Common myeloid progenitor, CD34-positive (primary cell): ENCODE results near the gene C14orf180.

ENCODE experiments used
- CTCF ChIA-PET: fragments of 350-600 bp; sonication (Branson Sonifier 250); formaldehyde crosslinking; loops from one replicate; lab custom pipeline; 2021; ENCODE audit warnings: antibody characterized with exemption; lab: Charles Lee
- POLR2A ChIA-PET: fragments of 350-600 bp; sonication (Branson Sonifier 250); formaldehyde crosslinking; loops from one replicate; lab custom pipeline; 2021; ENCODE audit warnings: antibody characterized with exemption; lab: Charles Lee
- DNase-seq, 3 donors: peaks; one replicate each; pipeline versions ENCODE4 v3.0.0 to v3.0.0-alpha.2; 2013
- H3K27ac ChIP-seq, 2 experiments: 1 replicate in 1 of 2; 2 replicates in 1 of 2; pipeline ENCODE4 v1.7.0; 2013; ENCODE audit warnings: inconsistent platforms in 2 of 2, low read length in 2 of 2, mild to moderate bottlenecking in 2 of 2, low read depth in 1 of 2, moderate library complexity in 1 of 2; ENCODE audit not compliant: severe bottlenecking in 2 of 2, insufficient read depth in 1 of 2, poor library complexity in 1 of 2
- H3K27me3 ChIP-seq, 5 experiments: replicated peaks in 2 of 5; 1 replicate in 3 of 5; 2 replicates in 2 of 5; pipeline versions ENCODE4 v1.6.1 to v1.7.0; 2013; ENCODE audit warnings: low read length in 4 of 5, mild to moderate bottlenecking in 2 of 5, moderate library complexity in 2 of 5, inconsistent platforms in 1 of 5; ENCODE audit not compliant: insufficient read depth in 5 of 5, control insufficient read depth in 4 of 5
- H3K36me3 ChIP-seq, 4 experiments: 1 replicate in 2 of 4; 2 replicates in 2 of 4; pipeline versions ENCODE4 v1.6.1 to v1.7.0; 2013; ENCODE audit warnings: low read length in 3 of 4, control low read depth in 1 of 4, mild to moderate bottlenecking in 1 of 4; ENCODE audit not compliant: control insufficient read depth in 4 of 4, insufficient read depth in 4 of 4
- H3K4me1 ChIP-seq, 4 experiments: 1 replicate in 3 of 4; 2 replicates in 1 of 4; pipeline versions ENCODE4 v1.6.1 to v1.7.1; 2013; ENCODE audit warnings: low read length in 3 of 4, mild to moderate bottlenecking in 3 of 4, control low read depth in 1 of 4, inconsistent platforms in 1 of 4, moderate library complexity in 1 of 4; ENCODE audit not compliant: control insufficient read depth in 4 of 4, insufficient read depth in 4 of 4; ENCODE audit errors: control extremely low read depth in 1 of 4
- H3K4me3 ChIP-seq, 7 experiments: 1 replicate in 4 of 7; 2 replicates in 3 of 7; pipeline versions ENCODE4 v1.5.1 to v1.7.0; 2013; ENCODE audit warnings: mild to moderate bottlenecking in 7 of 7, low read length in 6 of 7, moderate library complexity in 6 of 7, inconsistent platforms in 2 of 7, low read depth in 2 of 7, control low read depth in 1 of 7; ENCODE audit not compliant: insufficient read depth in 4 of 7, control insufficient read depth in 1 of 7; ENCODE audit errors: extremely low read depth in 1 of 7
- H3K9me3 ChIP-seq, 5 experiments: 1 replicate in 4 of 5; 2 replicates in 1 of 5; pipeline versions ENCODE4 v1.6.1 to v1.7.1; 2013; ENCODE audit warnings: low read length in 4 of 5, mild to moderate bottlenecking in 2 of 5, inconsistent platforms in 1 of 5, low read depth in 1 of 5, moderate library complexity in 1 of 5; ENCODE audit not compliant: control insufficient read depth in 4 of 5, insufficient read depth in 2 of 5; ENCODE audit errors: control extremely low read depth in 1 of 5
- WGBS: methylation state at CpG from one replicate; pipeline ENCODE4 v1.1.5; 2013; ENCODE audit not compliant: insufficient coverage; 5-methylcytosine and 5-hydroxymethylcytosine counted together

Gene C14orf180

GRCh38 chr14:104547310-104547997 is 32.1 kb upstream of the C14orf180 start:
- DNase-seq: no peak
- ChIA-PET CTCF (interaction anchor here (1.1 kb wide), 1 partner anchor 10 kb away, joined by 3 read pairs; no protein-coding TSS in a partner anchor), POLR2A (no interaction called here)
- WGBS: 91% methylated on average over 16 of the region's 18 CpGs
- Histone ChIP-seq H3K36me3 (no peaks in the 10 kb centered on the region), H3K9me3 (peaks cover 0 to 2% (median 0%) of the 10 kb centered on the region in 5 experiments), H3K27ac (no peak overlapping the region), H3K4me3 (no peak overlapping the region), H3K27me3 (peaks cover 0 to 62% (median 5%) of the 10 kb centered on the region in 5 experiments), H3K4me1 (no peaks in the 10 kb centered on the region)

GRCh38 chr14:104547998-104548700 is 31.4 kb upstream of the C14orf180 start:
- no peak for DNase-seq
- WGBS: 95% methylated on average over 4 of the region's 14 CpGs
- Histone ChIP-seq H3K4me1 (no peaks in the 10 kb centered on the region), H3K27ac (no peak overlapping the region), H3K36me3 (no peaks in the 10 kb centered on the region), H3K9me3 (peaks cover 0 to 2% (median 0%) of the 10 kb centered on the region in 5 experiments), H3K27me3 (peaks cover 0 to 65% (median 5%) of the 10 kb centered on the region in 5 experiments), H3K4me3 (no peak overlapping the region)
- CTCF ChIA-PET: interaction anchor here (1.1 kb wide), 1 partner anchor 10 kb away, joined by 3 read pairs; no protein-coding TSS in a partner anchor
- POLR2A ChIA-PET: no interaction called here

DNA sequence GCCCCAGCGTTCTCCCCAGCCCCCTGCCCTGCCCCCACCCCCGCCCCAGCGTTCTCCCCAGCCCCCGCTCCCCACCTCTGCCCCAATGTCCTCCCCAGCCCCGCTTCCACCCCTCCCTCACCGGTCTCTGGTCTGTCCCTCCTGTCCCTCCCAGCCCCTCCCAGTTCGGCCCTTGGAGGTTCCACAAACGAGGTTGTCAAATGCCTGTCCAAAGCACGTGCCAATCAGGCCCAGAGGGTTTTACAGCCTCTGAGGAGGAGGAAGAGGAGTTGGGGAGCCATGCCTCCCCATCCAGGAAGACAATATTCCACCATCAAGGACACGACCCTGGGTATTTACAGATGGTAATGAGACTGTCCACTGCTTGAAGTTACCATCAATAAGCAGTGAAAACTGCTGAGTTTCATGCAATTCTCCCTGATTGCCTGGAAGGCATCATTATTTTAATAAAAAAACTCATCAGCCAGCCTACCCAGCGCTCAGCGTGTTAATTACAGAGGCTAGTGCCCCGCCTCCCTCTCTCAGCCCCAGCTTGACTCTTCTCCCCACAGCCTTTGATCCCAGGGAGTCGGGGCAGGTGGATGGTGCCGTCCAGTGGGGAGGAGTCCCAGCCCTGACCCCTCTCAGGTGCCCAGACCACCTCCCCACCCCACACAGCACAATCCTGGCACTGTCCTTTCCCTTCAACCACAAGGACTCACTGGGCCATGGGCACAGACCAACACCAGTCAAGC is 30.6 kb upstream of the C14orf180 start:
- POLR2A ChIA-PET: no interaction called here
- Histone ChIP-seq H3K27me3 (peaks cover 0 to 61% (median 3%) of the 10 kb centered on the region in 5 experiments), H3K27ac (no peak overlapping the region), H3K36me3 (no peaks in the 10 kb centered on the region), H3K4me1 (no peaks in the 10 kb centered on the region), H3K4me3 (no peak overlapping the region), H3K9me3 (peaks cover 0 to 2% (median 0%) of the 10 kb centered on the region in 5 experiments)
- no peak for DNase-seq
- WGBS: 5% methylated on average over 4 of the region's 15 CpGs
- CTCF ChIA-PET: no interaction called here

DNA sequence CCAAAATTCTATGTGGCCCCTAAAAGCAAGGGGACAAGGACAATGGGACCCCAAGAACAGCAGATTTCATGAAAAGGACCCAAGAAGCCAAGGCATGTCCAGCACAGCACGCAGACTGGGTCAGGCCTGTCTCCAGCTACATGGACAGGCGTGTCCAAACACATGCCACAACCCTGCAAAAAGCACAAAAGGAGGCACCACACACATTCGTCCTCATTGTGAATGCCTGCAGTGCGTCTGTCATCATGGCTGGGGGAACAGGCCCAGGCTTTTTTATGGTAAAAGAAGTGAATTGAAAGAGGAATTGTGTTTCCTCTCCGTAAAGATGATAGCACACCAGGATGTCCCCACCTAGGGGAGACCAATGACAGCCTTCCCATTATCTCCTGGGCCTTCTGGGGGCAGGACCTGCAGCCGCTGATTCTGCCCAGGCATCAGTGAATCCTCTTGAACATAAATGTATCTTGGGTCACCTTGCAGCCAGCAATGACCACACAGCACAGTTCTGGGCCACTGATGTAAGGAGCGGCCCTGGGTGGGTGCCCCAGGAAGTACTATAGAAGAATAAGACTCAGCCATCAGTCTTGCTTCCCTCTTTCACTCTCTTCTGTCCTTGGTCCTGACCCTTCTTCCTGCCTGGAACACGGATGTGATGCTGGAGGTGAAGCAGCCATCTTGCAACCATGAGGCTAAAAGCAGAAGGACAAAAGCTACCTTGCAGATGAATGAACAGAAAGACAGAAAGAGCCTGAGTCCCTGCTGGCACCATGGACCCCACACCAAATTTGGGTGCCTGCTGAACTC is 29.8 kb upstream of the C14orf180 start:
- Histone ChIP-seq H3K27ac (no peak overlapping the region), H3K27me3 (peaks cover 0 to 57% (median 3%) of the 10 kb centered on the region in 5 experiments), H3K4me3 (no peak overlapping the region), H3K9me3 (peaks cover 0 to 2% (median 0%) of the 10 kb centered on the region in 5 experiments), H3K36me3 (no peaks in the 10 kb centered on the region), H3K4me1 (no peaks in the 10 kb centered on the region)
- POLR2A ChIA-PET: no interaction called here
- DNase-seq: no peak
- CTCF ChIA-PET: no interaction called here
- WGBS: 87% methylated on average over 7 of the region's 8 CpGs

- no peak overlapping the region for H3K4me3 ChIP-seq
- 87% methylated on average over 6 of the region's 13 CpGs for whole genome bisulfite sequencing
- ChIA-PET POLR2A (no interaction called here), CTCF (no interaction called here)
- no peak for DNase-seq
- no peaks in the 10 kb centered on the region for H3K4me1 ChIP-seq
- peaks cover 0 to 50% (median 3%) of the 10 kb centered on the region in 5 experiments for H3K27me3 ChIP-seq
- no peaks in the 10 kb centered on the region for H3K36me3 ChIP-seq
- no peak overlapping the region for H3K27ac ChIP-seq
- H3K9me3 ChIP-seq: peaks cover 0 to 2% (median 0%) of the 10 kb centered on the region in 5 experiments
Observed at GRCh38 chr14:104550340-104550860, 29.2 kb upstream of the C14orf180 start.

DNA sequence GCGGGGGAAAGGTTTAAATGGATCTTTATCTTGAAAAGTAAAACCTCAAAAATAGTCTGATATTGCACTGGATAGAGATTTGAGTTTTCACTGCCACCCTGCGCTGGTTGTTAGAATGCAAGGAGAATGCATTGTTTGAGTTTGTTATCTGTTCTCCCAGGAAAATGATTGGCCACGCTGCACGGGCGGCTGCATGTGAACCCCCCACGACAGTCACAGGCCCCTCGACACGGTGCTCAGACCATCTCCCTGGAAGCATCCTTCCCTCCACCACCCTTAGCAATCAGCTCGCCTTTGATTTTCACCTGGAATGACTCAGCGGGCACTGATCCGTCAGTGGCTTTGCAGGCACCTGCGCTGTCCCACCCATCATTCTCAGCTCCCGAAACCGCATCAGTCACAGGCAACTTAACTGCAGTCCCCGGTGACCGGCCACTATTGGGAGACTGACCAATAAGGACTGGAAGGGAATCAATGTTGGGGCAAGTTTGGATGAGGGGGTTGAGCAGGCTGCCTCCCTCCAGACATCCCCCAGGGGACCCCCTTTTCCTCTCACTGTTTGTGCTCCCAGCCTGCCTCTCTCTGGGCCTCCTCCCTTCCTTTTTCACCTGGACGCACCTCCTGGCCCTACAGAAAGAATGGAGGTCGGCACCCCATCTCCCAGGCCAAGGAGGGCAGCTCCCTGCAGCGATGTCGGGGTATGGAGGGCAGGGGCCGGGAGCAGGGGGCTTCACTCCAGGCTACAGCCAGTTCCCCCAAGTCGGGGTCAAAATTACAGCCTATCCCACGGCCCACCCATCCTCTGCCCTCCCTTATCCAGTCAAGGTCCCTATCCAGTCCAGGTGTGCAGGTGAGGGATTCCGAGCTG is 28.5 kb upstream of the C14orf180 start:
- DNase-seq: no peak
- POLR2A ChIA-PET: no interaction called here
- H3K4me1 ChIP-seq: no peaks in the 10 kb centered on the region
- CTCF ChIA-PET: no interaction called here
- H3K4me3 ChIP-seq: no peak overlapping the region
- H3K27ac ChIP-seq: no peak overlapping the region
- WGBS: 86% methylated on average over 14 of the region's 24 CpGs
- H3K9me3 ChIP-seq: peaks cover 0 to 2% (median 0%) of the 10 kb centered on the region in 5 experiments
- peaks cover 0 to 43% (median 3%) of the 10 kb centered on the region in 5 experiments for H3K27me3 ChIP-seq
- no peaks in the 10 kb centered on the region for H3K36me3 ChIP-seq
